AML-193 (cell line): ENCODE measurements around the gene CIDEC.
A peak's percentile ranks its signal among the peaks of the same experiment; 100 is the strongest.
"Not testable (repeated sequence)": the region's sequence is repeated elsewhere in the genome, so short reads cannot be mapped to it uniquely, and the experiment has no call there.

Experiments used
- DNase-seq, 2 experiments: peaks; one replicate each; lab custom pipeline; 2025; lab: John Stamatoyannopoulos, UW

CIDEC gene

GRCh38 chr3:9901967-9902366 lies 21.9 kb upstream of the CIDEC start:
- DNase-seq = peak; percentile 47 to 70

DNA sequence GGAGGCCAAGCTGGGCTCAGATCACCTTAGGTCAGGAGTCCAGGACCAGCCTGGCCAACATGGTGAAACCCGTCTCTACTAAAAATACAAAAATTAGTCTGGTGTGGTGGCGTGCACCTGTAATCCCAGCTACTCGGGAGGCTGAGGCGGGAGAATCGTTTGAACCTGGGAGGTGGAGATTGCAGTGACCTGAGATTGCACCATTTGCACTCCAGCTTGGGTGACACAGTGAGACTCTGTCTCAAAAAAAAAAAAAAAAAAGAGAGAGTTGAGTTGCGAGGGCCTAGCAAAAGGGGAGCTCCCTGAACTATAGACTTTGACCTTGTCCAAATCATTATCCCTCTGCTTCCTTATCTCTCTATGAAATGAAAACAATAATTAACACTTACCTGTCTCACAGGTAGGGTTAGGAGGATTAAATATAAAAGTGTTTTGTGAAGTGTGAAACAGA lies 20.9 kb upstream of the CIDEC start:
- DNase-seq = not testable (repeated sequence)

DNA sequence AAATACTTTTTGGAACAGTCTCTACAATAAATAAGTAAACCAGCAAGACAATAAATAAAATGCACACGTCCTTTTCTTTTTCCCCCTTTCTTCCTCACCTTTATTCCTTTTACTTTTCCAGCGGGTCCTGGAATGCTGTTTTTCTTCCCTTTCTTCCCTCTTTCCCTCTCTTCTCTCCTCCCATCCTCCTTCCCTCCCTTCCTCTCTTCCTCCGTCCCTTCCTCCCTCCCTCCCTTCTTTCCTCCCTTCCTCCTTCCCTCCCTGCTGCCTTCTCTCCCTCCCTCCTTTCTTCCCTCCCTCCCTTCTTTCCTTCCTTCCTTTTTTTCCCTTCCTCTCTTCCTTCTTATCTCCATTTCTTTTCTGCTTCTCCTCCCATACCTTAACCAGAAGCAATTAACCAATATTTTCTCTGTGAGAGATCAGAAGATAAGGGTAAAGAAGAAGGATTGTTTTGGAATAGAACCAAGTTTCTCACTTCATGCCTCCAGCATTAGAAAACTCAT lies 19.3 kb upstream of the CIDEC start:
- DNase-seq = no peak

GRCh38 chr3:9898467-9899241 lies 18.6 kb upstream of the CIDEC start:
- no peak for DNase-seq

DNA sequence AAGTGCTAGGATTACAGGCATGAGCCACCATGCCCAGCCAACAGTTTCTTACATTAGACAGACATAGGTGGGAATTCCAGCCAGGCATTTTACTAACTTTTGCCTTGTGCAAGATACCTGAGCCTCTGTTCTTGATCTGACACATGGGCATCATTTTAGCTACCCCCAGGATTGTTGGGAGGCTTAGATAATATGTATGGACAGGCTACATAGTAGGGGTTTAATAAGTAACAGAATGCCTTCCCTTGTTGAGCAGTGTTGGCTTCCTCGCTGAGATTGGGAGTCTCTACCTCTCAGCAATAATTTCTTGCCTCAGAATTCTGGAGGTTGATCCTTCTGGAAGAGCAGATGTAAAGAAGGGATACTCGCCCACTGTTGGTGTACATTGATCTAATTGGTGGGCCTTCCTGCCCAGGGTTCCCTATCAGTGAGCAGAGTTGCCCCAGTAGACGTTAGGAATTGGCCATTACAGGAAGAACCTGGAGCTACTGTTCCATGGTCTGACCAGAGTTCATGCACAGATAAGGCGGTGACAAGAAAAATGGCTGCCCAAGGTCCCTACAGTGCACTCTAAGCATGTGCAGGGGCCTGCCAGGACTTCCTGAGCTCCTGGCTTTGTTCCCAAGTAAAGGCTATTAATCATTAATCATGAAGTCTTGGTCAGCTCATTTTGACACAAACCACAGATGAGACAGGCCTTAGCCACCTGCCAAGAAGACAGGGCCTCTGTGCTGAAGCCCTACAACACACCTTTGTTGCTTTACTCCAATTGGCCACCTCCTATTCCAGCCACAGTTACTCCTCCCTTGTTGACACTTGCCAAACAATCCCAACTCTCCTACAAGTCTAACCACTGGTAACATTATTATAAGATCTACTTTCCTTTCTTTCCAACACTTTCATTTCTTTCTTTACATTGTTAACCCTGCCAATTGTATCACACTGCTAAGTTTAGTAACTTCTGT lies 17.6 kb upstream of the CIDEC start:
- DNase-seq = no peak

- not testable (repeated sequence) for DNase-seq
These were observed 16.8 kb upstream of the CIDEC start for GRCh38 chr3:9896755-9897407.

GRCh38 chr3:9895715-9896114 lies 15.7 kb upstream of the CIDEC start:
- not testable (repeated sequence) for DNase-seq

DNA sequence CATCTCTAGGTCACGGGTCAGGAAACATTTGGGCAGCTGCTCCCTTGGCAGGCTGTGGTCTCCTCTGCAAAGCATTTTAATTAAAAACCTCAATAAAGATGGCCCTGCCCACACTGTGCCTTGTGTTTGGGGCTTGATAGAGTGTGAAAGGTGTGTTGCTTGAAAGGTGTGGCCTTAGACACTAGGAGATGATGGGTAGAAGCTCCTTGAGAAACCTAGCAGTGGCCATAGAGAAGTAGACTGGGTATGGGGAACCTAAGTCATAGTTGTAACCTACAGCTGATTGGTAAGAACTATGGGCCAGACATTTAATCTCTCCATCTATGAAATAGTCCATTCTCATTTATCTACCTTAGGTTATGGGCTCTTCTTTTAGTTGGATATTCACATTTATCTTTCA lies 13.7 kb upstream of the CIDEC start:
- DNase-seq = no peak

DNA sequence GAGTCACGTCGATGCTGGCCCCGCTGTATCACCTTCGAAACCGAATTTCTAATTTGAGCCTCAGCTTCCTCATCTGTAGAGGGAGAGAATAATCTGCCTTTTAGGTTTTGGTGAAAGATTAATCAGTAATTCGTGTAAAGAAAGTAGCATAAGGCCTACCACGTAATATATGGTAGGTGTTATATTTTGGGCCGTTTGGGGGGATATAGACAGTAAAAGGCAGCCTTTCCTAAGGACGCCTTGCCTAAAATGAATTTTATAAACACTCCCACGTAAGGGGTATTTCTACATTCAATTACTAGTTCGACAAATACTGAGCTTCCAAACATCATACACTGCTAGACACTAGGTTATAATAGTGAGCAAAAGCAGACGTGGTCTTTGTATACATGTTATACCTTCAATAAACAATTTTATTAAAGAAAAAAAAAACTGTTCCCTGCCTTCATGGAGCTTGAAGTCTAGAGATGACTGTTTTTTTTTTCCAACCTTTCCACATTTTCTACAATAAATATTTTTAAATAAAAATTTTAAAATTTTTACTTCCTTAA lies 11.1 kb upstream of the CIDEC start:
- no peak for DNase-seq

- DNase-seq = peak; percentile 88
These were observed 10.4 kb upstream of the CIDEC start, which contains the start of gene JAGN1 for GRCh38 chr3:9890249-9891071. Gene JAGN1 (plus strand): TSS chr3:9890610. CDS start chr3:9890723, 113 bp downstream.

- no peak for DNase-seq
These were observed 9.4 kb upstream of the CIDEC start for GRCh38 chr3:9889405-9889804.

DNA sequence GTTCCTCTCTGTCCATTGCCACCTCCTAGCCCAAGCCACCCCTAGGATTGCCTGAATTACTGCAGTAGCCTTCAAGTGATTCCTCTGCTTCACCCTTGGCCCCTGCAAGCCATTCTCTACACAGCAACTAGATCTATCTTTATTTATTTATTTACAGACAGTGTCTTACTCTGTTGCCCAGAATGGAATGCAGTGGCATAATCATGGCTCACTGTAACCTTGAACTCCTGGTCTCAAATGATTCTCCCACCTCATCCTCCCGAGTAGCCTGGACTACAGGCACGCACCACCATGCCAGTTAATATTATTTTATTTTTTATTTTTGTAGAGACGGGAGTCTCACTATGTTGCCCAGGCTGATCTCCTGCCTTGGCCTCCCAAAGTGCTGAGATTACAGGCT lies 8.5 kb upstream of the CIDEC start:
- no peak for DNase-seq

DNA sequence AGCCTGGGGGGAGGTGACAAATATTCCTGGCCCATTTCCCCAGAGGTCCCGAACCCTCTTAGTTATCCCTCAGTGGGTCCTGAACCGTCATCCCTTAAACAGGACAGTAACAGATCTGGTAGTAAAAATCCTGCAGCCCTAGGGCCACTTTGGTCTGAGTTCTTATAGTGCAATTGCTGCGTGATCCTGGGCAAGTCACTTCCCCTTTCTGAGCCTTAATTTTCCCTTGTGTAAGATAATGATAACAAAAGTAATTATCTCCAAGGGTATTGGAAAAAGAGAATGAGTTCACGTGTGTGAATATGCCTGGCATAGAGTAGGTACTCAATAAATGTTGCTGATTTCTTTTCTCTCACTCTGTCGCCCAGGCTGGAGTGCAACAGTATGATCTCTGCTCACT lies 7.4 kb upstream of the CIDEC start:
- DNase-seq = no peak

DNA sequence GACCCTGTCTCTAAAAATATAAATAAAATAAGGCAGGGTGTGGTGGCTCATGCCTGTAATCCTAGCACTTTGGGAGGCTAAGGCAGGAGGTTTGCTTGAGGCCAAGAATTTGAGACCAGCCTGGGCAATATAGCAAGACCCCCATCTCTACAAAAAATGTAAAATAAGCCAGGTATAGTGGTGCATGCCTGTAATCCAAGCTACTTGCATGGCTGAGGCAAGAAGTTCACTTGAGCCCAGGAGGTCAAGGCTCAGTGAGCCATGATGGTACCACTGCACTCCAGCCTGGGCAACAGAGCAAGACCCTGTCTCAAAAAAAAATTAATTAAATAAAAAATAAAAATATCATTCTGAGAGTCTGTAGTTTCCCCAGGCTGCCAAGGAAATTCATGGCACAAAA lies 6.3 kb upstream of the CIDEC start:
- no peak for DNase-seq

DNA sequence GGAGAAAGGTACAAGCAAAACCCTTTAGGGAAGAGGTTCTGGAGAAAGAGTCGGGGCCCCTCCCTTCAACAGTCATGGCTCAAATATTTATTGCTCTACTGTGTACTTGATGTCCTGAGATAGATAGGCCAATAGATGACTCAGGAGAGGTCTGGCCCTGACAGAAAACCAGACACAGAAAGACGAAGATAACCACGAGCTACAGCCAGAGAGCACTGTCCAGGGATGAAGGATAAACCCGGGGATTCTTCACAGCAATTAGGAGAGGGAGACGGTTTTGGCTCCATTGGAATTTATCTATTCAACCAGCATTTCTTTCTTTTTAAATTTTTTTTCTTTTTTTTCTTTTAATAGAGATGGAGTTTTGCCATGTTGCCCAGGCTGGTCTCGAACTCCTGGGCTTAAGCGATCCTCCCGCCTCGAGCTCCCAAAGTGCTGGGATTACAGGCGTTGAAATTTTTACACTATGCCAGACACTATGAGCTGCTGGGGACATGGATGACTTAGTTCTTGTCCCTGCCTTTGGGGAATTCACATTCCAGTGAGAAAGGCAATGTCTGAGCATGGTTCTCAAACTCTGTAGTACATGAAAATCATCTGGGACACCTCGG lies 4.6 kb upstream of the CIDEC start:
- no peak for DNase-seq

DNA sequence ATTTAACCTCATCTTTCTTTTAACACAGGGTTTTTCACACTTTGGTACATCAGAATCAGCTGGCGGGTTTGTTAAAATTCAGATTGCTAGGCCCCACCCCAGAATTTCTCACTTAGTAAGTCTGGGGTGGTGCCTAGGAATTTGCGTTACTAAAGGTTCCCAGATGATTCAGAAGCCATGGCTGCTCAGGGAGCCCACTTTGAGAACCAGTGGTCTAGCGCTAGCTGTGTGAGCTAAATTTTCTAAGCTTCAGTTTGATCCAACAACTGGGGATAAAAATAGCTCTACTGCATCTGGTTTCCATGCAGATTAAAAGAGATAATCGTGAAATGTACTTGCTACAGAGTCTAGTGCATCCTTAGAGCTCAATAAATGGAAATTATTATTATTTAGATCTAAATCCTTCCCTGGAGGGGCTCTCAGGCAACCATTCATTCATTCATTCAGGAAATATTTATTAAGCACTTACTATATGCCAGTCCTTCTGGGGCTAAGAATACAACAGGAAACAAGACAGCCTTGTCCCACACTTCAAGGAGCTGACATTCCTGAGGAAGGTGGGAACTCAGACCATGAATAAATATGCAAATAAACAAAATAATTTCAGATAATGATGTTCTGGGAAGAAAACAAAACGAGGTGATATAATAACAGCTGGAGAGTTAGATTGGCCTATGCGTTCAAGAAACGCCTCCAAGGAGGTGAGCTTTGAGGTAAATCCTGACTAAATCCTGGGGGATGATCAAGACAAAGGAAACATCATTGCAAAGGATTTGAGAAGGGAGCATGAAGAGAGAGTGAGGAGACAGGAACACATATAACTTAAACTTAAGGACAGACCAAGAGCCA lies 3.9 kb upstream of the CIDEC start:
- DNase-seq = no peak

DNA sequence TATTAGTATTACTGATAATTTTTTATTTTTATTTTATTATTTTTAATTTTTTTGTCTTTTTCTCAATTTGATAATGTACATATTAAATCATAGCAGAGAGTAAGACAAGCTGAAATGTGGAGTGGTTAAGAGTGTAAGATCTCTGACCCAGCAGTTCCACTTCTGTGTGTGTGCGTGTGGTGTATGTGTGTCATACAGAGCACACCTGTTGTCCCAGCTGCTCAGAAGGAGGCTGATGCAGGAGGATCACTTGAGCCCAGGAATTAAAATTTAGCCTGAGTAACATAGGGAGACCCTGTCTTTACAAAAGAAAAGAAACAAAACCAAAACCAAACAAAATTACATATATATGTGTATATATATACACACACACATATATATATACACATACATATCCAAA lies 1.4 kb upstream of the CIDEC start:
- no peak for DNase-seq

DNA sequence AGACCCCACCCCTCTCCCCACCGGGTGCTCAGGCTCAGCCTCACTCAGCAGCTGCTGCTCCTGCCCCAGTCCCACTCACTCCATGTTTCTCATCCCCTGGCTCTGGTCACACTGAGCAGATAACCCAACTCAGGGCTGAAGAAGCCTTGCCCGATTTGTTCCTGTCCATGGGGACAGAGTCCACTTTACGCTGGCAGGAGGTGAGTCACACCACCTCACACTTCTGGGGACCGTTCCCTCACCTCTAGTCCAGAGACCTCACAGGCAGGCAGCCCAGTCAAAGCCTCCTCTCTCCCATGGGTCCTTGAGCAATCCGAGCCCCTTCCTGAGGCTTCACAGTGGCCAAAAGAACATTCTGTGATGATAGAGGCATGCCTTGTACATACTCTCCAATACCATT lies 1.4 kb downstream of the CIDEC start:
- no peak for DNase-seq

DNA sequence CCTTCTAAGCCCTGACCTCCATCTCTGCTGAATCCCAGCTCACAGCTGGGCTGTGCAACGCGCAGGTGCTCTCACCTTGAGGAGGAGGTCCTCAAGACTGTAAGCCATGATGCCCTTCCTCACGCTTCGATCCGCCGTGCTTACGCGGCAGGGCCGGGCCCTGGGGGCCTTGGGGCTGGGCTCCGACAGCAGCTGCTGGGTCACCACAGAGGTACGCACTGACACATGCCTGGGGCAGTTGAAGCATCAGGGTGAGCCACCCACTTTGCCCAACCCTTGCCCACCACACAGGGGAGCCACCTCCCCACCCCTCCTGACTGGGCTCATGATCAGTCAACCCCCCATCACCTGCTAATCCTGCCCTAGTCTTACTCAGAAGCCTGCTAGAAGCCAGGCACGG lies 3.1 kb downstream of the CIDEC start:
- DNase-seq = no peak

DNA sequence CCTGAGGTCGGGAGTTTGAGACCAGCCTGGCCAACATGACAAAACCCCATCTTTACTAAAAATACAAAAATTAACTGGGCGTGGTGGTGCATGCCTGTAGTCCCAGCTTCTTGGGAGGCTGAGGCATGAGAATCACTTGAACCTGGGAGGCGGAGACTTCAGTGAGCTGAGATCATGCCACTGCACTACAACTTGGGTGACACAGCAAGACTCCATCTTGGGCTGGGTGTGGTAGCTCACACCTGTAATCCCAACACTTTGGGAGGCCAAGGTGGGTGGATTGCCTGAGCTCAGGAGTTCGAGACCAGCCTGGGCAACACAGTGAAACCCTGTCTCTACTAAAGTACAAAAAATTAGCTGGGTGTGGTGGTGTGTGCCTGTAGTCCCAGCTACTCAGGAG lies 3.8 kb downstream of the CIDEC start:
- not testable (repeated sequence) for DNase-seq
